ENCODE results near the gene EEF1A2.
A peak's percentile ranks its signal among the peaks of the same experiment; 100 is the strongest.
"Not testable (repeated sequence)": the region's sequence is repeated elsewhere in the genome, so short reads cannot be mapped to it uniquely, and the experiment has no call there.

EEF1A2 gene

DNA sequence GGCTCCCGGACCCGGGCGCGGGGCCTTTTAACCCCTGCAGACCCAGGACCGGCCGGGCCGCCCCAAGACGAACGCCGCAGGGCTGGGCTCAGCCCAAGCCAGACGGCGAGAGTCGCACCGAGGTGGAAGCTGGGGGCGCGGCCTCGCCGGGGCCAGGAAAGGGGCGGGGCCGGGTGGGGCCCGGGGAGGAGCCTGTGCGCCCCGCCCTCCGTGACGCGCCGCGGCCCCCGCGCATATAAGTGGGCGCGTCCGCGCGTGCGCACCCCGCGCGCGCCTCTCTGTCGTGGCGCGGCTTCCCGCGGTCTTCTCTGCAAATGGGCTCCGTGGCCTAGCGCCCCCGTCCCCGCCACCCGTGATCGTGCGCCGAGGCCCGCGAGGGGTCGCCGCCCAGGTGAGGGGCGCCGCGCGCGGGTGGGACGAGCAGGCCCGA lies 21.6 kb upstream of the EEF1A2 start, which contains the start of gene PPDPF:
PPDPF (plus strand) TSS at position 262 of the 430 bp plus-strand sequence. CDS start 544 bp downstream, outside the sequence.
- peak; percentile 76 for DNase-seq (ENCODE audit: low read depth)

DNA sequence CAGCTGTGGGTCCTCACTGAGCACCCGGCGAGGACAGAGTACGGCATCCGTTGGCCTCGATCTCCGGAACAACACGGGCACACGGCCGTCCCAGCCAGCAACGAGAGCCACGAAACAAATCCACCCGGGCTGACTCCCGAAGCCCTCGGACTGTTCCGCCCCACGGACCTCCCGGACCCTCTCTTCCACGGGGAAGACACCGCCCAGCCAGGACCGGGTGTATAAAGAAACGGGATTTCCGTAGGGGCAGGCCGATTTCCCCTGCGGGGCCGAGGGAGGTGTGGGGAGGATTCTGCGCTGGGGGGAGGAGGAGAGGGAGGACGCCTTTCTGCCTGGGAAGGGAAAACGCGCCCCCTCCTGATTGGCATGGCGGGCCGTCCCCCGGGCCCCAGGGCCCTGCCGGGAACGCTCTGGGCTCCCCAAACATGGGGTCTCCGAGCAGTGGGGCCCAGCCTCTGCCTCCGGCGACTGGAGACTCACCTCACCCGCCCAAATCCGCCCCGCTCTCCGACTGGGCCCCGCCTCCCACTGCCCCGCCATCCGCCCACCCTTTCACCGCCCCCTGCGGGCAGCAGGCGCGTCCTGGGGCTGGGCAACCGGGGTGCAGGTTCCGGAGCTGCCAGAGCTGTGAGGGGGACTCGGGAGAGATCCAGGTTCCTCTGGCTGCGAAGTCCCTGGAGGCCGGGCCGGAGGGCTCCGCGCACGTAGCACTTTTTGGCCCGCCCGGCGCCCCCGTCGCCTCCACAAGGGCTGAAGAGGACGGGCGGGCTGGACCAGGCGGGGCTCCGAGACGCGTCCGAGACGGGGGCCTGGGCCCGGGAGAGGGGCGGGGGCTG lies 21.0 kb upstream of the EEF1A2 start:
- peak; percentile 34 for DNase-seq (ENCODE audit: low read depth)

DNA sequence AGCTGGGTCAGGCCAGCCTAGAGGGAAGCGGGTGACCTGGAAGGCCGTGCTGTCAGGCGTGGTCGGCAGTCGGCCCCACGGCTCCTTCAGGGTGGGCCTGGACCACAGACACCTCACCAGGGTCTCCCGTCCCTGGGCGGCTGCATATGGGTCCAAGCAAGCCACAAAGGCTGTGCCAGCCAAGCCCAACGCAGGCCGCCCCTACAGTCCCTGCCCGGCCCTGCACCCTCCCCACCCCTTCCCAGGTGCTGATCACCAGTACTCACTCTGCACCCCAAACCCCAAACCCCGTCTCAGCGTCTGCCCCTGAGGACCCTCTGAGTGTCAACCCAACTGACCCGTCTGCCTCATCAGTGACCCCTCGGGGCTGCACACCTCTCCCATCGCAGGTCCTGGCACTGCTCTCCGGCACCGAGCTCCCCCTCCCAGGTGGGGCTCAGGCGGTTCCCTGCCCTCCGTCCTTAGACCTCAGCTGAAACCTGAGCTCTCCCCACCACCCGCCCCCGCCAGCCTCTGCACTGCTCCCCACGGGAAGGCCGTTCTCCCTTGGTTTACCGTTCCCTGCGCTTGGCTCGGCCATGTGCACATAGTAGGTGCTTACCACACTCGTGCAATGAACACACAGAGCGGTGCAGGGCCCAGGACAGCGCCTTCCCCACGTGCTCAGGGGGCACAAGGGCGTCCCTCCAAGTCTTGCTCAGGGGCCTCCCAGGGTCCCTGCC lies 20.2 kb upstream of the EEF1A2 start:
- no peak for DNase-seq (ENCODE audit: low read depth)

DNA sequence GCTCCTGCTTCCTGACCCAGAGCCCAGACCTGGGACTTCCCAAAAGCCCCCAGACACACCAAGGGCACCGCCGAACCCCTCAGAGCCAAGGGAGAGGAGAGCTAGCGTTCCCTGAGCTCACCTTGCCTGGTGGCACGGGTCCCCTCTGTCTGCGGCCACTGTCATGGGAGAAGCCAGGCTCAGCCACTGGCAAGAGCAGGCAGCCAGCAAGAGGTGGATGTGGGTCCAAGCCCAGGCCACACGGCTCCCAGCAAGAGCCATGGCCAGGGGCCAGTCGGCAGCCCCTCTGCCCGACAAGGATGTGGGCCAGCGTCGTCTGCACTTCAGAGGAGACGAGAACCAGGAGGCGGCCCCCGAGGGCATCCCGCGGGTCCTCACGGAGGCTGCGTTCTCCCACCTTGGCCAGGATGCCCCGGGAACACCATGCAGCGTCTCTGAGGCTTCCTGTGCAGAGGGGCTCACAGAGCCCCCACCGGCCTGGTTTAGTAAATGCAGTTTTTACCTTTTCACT lies 19.5 kb upstream of the EEF1A2 start:
- DNase-seq (ENCODE audit: low read depth): no peak

DNA sequence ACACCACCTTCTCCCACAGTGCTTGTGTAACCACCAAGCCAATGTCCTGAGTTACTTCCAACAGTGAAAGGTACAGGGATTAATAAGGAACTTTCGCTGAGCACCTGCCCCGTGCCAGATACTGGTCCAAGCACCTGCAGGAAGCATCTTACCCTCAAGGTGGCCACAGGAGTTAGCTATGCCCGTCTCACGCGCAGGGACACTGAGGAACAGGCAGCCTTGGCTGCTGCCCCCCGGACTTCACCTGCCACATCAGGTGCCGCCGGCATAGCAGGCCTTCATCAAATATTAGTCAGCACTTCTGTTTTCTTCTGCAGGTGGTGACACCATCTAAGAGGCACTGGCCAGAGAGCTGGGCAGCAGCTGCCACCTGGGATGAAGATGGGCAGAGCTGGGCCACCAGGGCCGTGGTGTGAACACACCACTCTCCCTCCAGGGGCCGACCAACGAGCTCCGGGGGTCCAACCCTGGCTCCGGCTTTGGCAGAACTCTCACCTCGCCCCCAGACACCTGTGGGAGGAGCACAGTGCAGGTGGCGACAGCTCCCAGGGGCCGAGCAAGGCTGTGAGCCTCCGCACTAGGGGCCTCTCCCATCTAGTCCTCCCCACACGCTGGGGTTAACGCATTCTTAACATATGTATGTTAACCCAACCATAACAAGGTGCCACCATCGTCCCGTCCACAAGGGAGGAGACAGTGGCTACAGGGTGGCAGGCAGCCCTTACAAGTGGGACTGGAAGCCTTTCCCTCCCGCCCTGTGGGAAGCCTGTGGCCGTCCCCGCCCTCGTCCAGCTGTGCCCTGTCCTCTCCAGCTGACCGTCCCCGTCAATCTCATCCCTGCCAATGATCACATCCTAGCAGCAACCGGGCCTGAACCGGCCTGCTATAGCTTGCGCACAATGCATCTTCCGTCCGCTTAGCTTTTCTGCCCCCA lies 18.8 kb upstream of the EEF1A2 start:
- DNase-seq (ENCODE audit: low read depth): no peak

DNA sequence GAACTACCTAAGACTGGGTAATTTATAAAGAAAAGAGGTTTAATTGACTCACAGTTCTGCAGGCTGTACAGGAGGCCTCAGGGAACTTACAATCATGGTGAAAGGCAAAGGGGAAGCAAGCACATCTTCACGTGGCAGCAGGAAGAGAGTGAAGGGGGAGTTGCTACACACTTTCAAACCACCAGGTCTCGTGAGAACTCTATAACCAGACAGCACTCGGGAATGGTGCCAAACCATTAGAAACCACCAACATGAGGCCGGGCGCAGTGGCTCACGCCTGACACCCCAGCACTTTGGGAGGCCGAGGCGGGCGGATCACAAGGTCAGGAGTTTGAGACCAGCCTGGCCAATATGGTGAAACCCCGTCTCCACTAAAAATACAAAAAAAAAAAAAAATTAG lies 15.6 kb upstream of the EEF1A2 start:
- not testable (repeated sequence) for DNase-seq (ENCODE audit: low read depth)

DNA sequence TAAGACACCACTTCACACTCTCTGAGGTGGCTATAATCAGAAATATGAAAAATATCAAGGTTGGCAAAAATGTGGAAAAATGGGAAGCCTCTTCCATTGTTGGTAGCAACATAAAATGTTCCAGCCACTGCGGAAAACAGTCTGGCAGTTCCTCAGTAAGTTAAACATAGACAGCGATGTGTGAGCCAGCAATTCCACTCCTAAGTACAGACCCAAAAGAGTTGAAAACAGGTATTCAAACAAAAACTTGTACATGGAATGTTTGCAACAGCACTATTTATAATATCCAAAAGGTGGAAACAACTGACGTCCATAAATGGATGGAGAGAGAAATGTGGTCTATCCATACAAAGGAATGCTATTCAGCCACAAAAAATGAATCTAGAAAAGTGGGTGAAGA lies 14.3 kb upstream of the EEF1A2 start:
- DNase-seq (ENCODE audit: low read depth): no peak

DNA sequence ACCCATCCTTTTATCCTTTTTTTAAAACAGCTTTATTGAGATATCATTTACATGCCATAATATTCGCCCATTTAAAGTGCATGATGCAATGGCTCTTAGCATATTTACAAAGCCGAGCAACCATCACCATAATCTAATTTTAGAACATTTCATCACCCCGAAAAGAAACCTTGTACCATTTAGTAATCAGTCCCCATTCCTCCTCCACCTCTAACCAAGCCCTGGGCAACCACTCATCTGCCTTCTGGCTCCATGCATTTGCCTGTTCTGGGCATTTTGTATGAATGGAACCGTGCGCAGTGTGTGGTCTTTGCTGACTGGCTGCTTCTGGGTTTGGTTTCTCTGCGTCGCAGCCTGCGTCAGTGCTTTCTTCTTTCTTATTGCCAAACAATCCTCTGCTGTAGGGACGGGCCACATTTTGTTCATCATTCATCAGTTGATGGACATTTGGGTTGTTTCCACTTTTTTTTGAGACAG lies 10.2 kb upstream of the EEF1A2 start:
- no peak for DNase-seq (ENCODE audit: low read depth)

DNA sequence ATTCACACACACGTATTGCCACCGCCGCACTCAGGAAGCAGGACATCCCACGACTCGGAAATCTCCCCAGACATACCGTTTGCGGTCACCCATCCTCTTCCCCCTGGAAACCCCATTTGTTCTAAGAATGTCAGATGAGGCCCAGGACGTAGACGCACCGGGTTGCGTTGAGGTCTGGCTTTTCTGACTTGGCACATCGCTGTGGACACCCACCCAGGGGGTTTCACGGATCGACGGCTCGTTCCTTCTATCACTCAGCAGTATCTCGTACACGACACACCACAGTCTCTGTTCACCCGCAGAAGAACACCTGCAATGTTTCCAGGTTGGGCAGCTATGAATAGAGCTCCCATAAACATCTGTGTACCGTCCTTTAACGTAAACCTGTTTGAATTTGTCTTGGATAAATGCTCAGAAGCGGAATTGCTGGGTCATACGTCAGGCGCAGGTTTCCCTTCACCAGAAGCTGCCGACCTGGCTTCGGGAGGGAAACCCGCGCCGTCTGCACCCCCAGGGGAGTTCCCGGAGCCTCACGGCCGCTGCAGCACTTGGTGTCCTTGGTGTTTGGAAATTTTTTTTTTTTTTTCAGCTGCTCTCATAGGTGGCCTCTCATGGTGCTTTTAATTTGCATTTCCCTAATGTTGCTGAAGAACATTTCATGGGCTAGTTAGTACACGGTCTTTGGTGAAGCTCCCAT lies 9.3 kb upstream of the EEF1A2 start:
- DNase-seq (ENCODE audit: low read depth): no peak

DNA sequence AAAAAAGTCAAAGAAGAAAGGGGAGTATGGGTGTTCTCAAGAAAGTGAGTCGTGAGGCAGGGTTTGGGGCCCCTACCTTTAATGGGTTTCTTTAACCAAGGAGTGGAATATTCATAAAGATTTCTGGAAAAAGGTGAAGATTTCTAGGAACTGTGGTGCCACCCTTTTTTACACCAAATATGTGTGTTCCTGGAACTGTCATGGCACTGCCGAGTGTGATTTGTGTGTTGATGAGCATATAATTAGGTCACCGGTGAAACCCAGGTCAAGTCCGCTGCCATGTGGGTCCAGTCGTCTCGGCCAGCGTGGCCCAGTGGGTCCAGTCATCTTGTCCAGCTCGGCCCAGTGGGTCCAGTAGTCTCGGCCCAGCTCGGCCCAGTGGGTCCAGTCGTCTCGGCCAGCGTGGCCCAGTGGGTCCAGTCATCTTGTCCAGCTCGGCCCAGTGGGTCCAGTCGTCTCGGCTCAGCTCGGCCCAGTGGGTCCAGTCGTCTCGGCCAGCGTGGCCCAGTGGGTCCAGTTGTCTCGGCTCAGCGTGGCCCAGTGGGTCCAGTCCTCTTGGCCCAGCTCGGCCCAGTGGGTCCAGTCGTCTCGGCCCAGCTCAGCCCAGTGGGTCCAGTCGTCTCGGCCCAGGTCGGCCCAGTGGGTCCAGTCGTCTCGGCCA lies 8.3 kb upstream of the EEF1A2 start:
- DNase-seq (ENCODE audit: low read depth): no peak

DNA sequence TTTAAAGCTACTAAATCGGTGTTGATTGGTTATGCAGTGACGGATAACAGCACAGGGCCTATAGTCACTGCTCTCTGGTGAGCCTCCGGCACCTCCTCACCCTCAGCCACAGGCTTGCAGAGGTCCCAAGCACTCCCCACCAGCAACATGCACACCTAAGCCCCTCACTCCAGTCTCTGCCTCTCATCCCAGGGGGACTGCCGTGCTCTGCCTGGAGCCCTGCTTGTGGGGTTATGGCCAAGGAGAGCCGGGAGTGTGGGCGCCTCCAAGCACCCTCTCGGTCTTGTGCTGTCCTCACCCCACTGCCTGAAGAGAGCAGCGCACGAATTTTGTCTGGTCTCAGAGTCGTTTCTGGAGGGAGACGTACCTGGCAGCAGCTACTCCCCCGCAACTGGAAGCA lies 6.8 kb upstream of the EEF1A2 start:
- DNase-seq (ENCODE audit: low read depth): no peak

DNA sequence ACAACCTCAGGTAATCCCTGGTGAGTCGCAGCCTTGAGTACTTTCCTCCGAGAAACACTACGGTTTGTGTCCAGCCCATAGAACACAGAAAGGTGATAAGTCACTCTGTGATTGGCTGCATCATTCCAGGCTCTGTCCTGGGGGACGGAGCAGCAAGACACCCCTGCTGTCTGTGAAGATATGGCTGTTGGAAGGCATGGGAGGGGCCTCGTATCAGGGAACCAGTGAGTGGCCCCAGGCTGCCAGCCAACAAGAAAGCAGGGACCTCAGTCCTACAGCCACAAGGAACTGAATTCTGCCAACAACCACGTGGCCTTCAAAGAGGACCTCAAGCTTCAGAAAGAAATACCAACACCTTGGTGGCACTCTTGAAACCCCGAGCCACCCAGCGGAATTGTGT lies 6.4 kb upstream of the EEF1A2 start:
- DNase-seq (ENCODE audit: low read depth): no peak

DNA sequence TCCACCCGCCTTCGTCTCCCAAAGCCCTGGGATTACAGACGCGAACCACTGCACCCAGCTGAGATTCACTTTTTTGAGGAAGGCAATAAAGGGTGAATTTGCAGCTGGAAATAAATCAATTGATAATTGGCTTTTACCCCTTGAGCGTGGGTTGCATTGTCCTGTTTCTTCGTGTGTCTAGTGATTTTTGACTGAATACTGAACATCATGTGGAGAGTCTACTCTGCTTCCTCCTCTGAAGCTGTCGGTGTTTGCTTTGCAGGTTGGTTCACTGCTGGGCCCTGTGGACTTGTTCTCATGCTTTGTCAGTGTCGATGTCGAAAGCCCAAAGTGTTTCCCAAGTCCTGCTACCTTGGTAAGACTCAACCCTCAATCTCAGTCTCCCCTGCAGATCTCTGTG lies 5.8 kb upstream of the EEF1A2 start:
- no peak for DNase-seq (ENCODE audit: low read depth)

DNA sequence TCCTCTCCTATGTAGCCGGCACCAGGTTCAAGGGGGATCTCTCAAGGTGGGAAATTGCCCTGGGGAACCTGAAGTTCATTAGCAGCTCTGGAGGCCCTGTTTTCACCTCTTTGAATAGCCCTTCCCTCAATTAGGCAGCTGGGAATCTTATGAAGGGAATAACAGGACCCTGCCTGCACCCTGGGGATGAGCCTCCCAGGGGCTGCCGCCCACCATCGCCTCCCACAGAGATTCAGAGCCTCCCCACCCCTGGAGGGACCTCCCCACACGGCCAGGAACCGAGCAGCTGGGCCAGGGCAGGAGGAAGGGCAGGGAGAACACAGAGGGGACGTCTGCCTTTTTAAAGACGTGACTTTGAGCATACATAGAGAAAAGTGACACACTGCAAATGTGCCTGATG lies 4.6 kb upstream of the EEF1A2 start:
- DNase-seq (ENCODE audit: low read depth): no peak

DNA sequence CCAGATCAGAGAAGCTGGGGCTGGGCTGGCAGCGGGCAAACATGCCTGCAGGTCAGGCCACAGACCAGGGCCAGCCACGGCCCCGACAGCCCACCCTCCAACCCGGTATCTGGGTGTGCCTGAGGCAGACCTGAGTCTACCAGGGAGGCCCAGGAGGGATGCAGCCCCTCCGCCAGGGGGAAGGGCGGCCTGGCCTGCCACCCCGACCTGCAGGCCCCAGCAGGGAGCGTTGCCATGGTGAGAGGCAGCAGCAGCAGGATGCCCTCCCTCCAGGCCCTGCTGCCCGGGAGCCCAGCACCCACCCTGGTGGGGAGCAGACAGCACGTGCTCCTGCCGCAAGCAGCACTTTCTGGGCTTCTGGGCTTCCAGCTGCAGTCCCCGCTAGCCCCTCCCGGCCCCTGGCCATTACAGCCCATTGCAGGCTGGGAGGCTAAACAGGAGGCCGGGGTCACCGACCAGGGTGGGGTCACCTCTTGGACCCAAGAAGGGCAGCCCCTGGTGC lies 3.8 kb upstream of the EEF1A2 start:
- DNase-seq (ENCODE audit: low read depth): no peak

DNA sequence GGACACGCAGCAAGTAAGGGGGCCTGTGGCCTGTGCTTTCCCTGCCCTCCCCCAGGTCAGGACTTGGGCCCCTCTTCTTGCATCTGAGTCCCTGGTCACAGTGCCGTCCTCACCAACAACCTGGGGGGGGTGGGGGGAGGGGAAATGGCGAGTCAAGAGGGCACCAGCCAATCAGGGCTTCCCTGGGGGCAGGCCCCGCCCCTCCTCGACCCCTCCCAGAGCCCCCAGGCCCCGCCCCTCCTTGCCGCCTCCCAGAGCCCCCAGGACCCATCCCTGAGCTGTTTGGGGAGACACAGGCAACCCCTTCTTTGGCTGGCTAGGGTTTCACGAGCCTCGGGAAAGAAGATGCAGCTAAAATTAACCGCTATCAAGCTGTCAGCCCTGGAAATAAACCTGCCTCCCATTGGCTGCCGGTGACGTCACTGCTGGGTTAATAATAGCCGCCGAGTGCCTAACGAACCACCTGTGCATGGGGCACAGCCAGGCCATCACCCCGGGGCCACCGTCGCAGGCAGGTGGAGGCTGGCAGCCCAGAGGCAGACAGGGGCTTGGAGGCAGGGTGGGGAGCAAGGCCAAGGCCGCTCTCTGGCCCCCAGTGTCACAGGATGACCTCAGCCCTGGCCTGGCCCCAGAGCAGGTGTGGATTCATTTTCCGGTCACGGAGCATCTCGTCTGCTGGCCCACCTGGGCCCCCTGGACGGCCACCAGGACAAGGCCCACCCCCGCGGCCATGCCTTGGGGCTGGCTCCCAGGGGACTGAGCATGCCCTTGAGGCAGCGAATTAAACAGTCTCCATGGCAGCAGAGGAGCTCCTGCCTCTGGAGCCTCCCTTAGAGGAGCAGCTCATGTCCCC lies 3.2 kb upstream of the EEF1A2 start:
- no peak for DNase-seq (ENCODE audit: low read depth)

DNA sequence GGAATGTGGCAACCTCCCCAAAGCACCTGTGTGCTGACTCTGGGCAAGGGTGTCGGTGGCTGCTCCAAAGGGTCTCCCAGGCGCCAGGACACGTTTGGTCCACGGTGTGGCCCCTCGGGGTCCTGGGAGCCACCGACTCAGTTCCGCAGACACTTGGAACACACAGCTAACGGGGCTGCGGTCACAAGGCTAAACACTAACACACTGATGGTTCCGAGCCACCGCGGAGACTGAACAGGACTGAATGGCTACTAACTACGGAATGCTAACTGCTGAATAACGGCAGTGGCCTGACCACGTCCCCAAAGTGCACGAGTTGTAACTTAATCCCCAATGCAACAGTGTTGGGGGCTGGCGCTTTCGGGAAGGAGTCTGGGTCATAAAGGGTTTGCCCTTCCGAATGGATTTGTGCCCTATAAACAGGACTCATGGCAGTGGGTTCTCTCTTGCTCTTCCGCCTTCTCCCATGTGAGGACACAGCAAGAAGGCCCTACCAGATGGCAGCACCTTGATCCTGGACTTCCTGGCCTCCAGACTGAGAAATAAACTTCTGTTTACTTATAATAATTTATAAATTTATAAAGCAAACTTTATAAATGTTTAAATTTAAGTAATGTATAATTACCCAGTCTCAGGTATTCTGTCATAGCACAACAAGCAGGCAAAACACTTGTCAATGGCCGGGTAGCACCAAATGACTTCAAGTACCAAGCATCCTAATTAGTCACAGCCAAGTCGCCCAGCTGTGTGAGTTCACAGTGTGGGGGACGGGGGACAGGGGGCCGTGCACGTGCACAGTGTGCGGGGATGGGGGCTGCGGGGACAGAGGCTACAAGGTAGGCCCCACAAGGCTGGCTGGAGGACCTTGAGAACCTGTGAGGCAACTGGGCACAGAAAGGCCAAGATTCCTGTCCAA lies 2.3 kb upstream of the EEF1A2 start:
- no peak for DNase-seq (ENCODE audit: low read depth)

DNA sequence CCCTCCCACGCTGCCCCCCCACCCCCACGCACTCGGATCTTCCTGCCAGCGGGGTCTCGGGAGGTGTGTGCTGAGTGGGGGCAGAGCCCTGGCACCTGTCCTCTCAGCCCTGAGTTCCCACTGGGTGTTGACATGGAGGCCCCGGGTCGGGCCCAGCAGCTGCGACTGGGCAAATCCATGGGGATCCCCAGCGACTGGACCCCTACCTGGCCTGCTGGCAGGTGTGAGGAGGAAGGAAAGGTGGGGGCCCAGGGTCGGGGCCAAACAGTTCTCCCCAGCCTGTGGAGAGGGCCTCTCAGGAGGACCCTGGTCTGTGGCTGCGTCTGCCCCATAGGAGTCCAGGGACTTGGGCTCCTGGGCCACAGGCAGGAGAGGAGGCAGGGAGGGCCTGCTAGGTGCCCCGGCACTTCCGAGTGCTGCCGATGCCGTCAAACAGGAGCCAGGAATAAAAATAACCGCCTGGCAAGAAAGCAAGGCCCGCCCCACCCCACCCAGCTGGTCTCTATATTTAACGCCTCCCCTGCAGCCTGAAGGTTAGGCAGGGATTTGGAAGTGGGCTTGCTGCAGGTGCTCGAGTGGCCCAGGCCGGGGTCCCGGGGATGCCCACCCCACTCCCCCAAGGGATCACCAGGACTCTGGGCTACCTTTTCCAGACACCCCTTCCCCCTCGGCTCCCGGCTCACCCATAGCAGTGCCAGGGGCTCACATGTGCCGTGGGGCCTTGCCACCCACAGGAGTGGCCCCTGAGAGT lies 1.4 kb upstream of the EEF1A2 start:
- no peak for DNase-seq (ENCODE audit: low read depth)

All from iris pigment epithelial cell (primary cell).